Measurements from ENCODE around the gene DCAF4L1.

- no peak for TF ChIP-seq CTCF (IDR thresholded peaks at IDR 0.05)
- TF ChIP-seq POLR2A (IDR thresholded peaks at IDR 0.05): no peak
Observed at GRCh38 chr4:42015438-42015837, 33.9 kb downstream of the DCAF4L1 start.
